Smooth muscle cell of the coronary artery (primary cell): Measurements from ENCODE around the gene CHRNA1. TPM values are rescaled to one million over a fixed set of nuclear protein-coding genes. Genes with fewer than 3 reads are reported as not detected.

Experiments used
- total RNA-seq: library from RNA; depleted of rRNA; stranded (reverse); fragments of >200 nt; gene quantifications from 2 replicates; pipeline ENCODE4 v1.2.3, GENCODE V29; 2014; ENCODE audit warnings: low replicate concordance

Gene CHRNA1
- not detected in 2 replicates for total RNA-seq

DNA sequence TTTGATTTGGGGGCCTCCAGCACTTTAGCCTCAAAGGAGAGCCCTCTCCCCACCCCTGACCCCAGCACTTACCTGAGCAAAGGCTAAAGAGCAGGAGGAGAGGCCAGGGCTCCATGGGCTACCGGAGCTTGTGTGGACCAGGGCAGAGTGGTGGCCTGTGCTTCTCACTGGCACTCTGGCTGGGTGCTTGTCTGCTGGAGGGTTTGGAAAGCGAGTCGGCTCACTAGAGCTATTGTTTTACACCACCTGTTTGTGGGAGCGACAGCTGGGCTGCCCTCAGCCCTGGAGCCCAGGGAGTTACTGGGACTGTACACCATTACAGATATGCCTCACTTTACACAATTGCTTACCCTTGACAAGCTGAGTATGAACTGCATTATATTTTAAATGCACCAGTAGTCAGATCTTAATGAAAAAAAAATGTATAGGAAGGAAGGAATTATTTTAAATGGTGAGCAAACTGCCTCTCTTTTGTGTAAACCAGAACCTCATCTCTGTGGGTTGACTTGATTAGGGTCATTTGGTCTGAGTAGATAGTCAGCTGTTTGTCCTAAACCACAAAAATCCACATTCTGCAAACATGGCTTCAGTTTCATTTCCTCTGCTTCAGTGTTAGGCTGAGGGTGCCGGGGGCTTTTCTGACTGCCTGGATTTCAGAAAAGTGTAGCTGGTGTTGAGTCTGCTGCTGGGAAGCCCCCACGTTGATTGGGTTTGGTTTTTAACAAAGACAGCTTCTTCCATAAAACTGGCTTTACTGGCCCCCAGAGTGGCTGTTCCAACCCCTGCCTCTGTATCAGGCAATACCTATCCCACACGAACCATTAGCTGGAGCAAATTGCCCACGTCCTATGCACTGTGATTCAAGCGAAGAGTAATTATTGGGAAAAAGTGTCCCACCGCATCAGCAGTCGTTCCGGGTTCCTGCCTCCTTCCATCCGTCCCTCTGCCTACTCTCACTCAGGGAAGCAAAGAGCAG lies at the start of gene CHRNA1:
TSS of gene CHRNA1 (minus strand) at position 193 of the 976 bp plus-strand sequence. CDS start at position 115, 78 bp downstream.

Other genes with a start within 250 kb of the CHRNA1 start
- gene WIPF1, start 166.7 kb downstream of the CHRNA1 start, total RNA-seq, result 6.1 and 7.2 TPM in 2 replicates
- 1.7 and 23.8 TPM in 2 replicates for gene CHN1, start 240.9 kb upstream of the CHRNA1 start, total RNA-seq